Measurements from ENCODE around the gene CRYL1. TPM values are rescaled to one million over a fixed set of nuclear protein-coding genes. Genes with fewer than 3 reads are reported as not detected.

CRYL1 gene
- total and polyA plus RNA-seq, 2 of the 4 experiments (the other 2 are of a cell fraction) = 11.7 to 16.4 TPM

DNA sequence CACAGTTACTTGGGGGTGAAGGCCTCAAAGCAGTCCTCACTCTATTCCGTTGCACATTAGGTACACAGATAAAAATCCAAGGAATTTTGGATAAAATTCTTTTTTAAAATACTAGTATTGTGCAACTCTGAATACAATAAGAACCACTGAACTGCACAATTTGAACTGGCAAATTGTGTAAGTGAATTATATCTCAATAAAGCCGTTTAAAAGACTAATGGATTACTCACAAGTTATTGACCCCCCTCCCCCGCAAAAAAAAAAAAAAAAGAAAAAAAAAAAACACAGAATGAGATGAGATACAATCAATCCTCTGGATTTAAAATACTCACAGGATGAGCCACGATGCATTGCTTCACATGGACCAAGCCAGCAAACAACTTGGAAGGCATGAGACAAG, 86.4 kb downstream of the CRYL1 start:
- Histone ChIP-seq H2AFZ (replicated peaks; ENCODE audit: low read length, poor library complexity) (no peak overlapping the region), H2AK5ac (ENCODE audit: low read depth, low read length) (no peak overlapping the region), H3K27ac (ENCODE audit: insufficient read depth, low read length) (no peak overlapping the region), H2BK20ac (ENCODE audit: low read depth, low read length) (no peak overlapping the region), H4K20me1 (ENCODE audit: insufficient read depth, low read length) (no peaks in the 10 kb centered on the region), H2BK120ac (ENCODE audit: low read depth, low read length) (no peak overlapping the region), H3K4me2 (ENCODE audit: low read depth, low read length) (no peak overlapping the region), H4K91ac (ENCODE audit: insufficient read depth, low read depth, low read length) (no peak overlapping the region), H4K8ac (ENCODE audit: low read depth in 2 of 2, low read length in 2 of 2) (no peak overlapping the region), H3K9me1 (ENCODE audit: insufficient read depth, low read length) (no peaks in the 10 kb centered on the region; the same call in 1 of the 2 replicates), H3K23ac (ENCODE audit: low read depth, low read length) (no peak overlapping the region), H3K14ac (replicated peaks; ENCODE audit: low read depth, low read length) (no peak overlapping the region), H3K4me1 (ENCODE audit: control insufficient read depth, insufficient read depth, low read length) (no peaks in the 10 kb centered on the region), H3K9ac (ENCODE audit: low read depth, low read length) (no peak overlapping the region), H2BK15ac (ENCODE audit: low read depth, low read length) (no peak overlapping the region), H3K9me3 (ENCODE audit: control insufficient read depth, insufficient read depth, low read length) (no peaks in the 10 kb centered on the region), H4K5ac (ENCODE audit: low read depth, low read length) (no peak overlapping the region), H2BK5ac (ENCODE audit: low read depth, low read length, poor library complexity, severe bottlenecking) (no peak overlapping the region), H3K4me3 (ENCODE audit: insufficient read depth, low read depth, low read length) (no peak overlapping the region), H3K56ac (ENCODE audit: extremely low read depth, insufficient read depth, low read length) (no peak overlapping the region), H3K79me1 (ENCODE audit: low read depth in 1 of 2, low read length in 2 of 2) (no peaks in the 10 kb centered on the region), H2AK9ac (replicated peaks; ENCODE audit: low read depth, low read length, poor library complexity) (no peak overlapping the region), H3K27me3 (ENCODE audit: control insufficient read depth, insufficient read depth, low read length) (no peaks in the 10 kb centered on the region; the same call in 1 of the 2 replicates), H3K18ac (ENCODE audit: low read depth, low read length) (no peak overlapping the region), H3K4ac (ENCODE audit: low read depth, low read length) (no peak overlapping the region), H3K36me3 (ENCODE audit: control insufficient read depth, insufficient read depth, low read length) (no peaks in the 10 kb centered on the region)
- 63% methylated on average over 1 of the region's 4 CpGs; no CpG with 5 or more reads in 1 of the 2 experiments for WGBS, 2 experiments (ENCODE audit: extremely low coverage in 2 of 2, insufficient read length in 1 of 2)
- in situ Hi-C loops (cut with MboI; ENCODE audit: low sequenced_read_pairs) (no loop called here), dilution Hi-C loops (cut with HindIII; ENCODE audit: low sequenced_read_pairs, unreplicated experiment) (no loop called here), intact Hi-C loops (cut with micrococcal nuclease) (no loop called here)
- CTCF ChIA-PET = no interaction called here
- TF ChIP-seq CEBPB (IDR thresholded peaks at IDR 0.05; ENCODE audit: low read depth, low read length) (peak; percentile 78), BHLHE40 (IDR thresholded peaks at IDR 0.05; ENCODE audit: low read depth, low read length) (no peak)
- DNase-seq (no peak), ATAC-seq (ENCODE audit: low read depth) (no peak)
- POLR2A ChIA-PET (ENCODE audit: unreplicated experiment) = no interaction called here
- BruUV-seq (replicated peaks) = no TSS peak
